ENCODE data around the gene VPS35L.
A peak's percentile ranks its signal among the peaks of the same experiment; 100 is the strongest.

VPS35L gene

DNA sequence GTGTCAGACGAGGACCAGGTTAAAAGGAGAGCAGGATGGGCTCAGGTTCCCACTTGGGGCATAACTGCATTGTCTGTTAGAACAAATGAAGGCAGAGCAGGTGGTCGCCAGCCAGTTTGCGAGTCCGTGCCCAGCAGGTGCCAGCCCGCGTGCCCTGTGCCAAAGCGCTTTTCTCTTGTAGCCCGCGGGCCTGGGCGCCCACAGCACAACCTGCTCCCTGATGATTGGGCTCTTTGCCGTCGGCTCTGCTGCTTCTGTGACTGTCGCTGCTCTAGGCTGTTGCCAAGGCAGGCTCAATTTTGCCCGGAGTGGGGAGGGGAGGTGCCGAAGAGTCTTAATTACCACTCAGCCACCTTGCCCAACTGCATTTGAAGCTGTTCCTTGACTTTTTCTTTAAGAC, 141.5 kb downstream of the VPS35L start:
- DNase-seq = no peak

DNA sequence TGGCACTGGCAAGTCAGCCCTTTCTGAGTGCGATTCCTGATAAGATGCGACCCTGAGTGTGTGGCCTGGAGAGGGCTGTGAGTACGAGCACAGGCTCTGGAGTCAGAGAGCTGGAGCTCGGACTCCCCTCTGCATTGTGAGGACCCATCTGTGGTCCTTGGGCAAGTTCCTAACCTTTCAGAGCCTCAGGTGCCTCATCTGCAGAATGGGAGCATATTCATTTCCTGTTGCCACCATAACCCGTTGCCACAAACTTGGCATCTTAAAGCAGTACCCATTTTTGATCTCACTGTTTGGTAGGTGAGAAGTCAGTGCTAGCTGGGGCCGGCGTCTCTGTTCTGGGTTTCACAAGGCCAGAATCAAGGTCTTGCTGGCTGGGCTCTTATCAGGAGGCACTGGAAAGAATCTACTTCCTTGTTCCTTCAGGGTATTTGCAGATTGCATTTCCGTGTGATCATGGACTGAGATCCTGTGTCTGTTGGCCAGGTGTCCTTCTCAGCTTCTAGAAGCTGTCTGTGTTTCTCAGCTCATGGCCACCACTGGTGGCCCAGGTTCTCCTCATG, 142.3 kb downstream of the VPS35L start:
- no peak for DNase-seq

DNA sequence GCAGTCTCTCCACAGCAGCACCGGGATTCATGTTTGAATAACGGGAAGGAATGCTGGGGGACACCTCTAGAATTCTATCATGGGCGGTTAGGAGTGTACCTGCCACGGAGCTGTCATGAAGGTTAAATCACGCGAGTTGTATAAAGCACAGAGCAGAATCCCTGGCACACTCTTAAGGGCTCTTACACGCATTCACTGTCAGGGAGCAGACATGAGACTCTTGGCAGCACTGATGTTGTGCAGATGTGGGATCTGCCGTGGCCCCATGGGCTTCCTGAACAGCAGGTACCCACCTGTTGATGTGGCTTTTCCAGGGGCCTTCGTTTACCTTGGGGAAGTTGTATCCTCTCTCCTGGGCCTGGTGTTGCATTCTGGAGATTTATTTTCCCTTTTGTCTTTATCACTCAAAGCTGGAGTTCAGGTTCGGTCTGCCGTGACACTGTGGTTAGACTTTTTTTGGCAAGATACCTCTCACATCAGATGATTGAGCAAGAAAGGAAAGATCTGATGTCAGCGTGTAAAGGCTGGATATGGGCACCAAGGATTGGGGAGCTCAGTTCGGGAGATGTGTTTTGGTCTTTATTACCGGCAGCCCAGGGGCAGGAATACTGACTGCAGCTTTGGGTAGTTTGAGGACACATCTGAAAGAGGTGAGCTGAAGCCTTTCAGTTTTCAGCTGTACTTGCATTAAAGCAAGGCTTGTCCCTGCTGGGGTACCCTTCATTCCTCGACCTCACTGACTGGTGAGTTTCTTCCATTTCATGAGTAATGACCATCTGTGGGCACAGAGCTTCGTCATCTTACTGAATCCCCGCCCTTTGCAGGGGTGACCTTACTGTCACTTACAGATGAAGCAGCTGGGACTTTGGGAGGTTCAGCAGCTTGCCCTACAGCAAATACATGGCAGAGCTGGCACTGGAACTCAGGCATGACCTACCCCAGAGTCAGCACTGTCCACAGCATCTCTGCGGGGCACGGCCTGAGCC, 143.3 kb downstream of the VPS35L start:
- DNase-seq = no peak

DNA sequence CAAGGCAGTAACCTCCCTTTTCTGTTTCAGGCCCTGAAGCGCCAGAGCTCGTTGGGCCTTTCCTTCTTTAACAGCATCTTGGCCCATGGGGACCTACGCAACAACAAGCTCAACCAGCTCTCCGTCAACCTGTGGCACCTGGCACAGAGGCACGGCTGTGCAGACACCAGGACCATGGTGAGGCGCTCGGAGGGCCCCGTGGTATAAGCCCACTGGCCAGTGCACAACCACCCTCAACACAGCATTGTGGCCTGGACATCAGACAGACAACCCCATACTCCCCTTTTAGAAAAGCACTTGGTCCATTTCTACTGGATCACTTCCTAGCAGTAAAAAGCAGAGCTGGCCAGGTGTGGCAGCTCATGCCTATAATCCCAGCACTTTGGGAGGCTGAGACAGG, 144.0 kb downstream of the VPS35L start:
- DNase-seq = no peak

DNA sequence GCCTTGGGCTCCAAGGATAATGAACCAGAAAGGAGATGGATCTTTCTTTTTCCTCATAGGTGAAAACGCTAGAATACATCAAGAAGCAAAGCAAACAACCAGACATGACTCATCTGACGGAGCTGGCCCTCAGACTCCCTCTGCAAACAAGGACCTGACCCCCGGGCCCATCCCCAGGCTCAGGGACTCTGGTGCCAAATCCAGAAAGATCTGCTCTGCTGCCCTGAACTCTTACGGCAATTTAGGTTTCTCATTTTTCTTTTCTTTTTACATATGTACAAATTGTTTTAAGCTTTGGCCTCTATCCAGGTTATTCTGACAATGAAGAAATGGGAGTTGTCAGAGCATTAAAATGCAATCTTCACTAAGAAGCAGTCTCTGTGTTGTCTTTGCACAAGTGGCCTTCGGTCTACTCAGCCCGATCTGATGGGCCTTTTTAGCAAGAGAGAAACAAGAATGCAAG, 144.8 kb downstream of the VPS35L start:
- no peak for DNase-seq

DNA sequence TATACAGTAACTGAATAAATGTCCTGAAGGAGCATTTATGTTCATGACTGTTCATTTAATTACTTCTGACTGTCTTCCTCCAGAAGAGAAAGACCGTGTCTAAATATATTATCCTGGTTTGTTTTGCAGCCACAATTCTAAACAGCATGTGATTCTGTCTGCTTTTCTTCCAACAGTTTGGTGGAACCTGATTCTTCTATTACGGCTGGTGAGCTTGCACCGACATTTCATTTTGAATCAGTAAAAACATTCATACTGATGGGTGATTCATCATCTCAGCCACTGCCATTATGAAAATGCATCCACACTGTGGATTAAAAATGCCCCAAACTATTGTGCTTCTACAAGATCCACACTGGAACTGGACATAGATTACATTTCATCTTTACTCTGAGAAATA, 145.6 kb downstream of the VPS35L start:
- no peak for DNase-seq

DNA sequence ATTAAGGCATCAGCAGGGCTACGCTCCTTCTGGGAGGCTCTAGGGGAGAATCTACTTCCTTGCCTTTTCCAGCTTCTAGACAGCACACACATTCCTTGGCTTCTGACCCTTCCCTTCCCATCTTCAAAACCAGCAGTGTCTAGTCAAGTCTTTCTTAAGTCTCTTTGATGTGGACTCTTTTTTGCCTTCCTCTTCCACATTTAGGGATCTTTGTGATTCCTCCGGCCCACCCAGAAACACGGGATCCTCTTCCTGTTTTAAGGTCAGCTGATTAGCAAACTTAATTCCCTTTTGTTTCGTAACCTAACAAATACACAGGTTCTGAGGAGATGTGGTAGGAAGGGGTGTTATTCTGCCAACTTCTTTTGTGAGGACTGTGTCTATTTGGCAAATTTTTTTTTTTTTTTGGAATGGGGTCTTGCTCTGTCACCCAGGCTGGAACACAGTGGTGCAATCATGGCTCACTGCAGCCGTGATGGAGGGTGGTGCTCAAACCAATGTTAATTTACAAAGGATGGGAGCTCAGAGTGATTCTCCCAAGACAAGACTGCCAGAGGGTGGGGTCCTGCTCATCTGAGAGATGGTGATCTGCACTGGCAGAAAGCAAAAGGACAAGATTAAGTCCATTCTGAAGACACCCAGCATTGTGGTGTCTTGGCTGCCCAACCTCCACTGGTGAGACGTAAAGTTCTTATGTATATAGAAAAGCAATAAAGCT, 147.8 kb downstream of the VPS35L start:
- DNase-seq = peak; percentile 38

DNA sequence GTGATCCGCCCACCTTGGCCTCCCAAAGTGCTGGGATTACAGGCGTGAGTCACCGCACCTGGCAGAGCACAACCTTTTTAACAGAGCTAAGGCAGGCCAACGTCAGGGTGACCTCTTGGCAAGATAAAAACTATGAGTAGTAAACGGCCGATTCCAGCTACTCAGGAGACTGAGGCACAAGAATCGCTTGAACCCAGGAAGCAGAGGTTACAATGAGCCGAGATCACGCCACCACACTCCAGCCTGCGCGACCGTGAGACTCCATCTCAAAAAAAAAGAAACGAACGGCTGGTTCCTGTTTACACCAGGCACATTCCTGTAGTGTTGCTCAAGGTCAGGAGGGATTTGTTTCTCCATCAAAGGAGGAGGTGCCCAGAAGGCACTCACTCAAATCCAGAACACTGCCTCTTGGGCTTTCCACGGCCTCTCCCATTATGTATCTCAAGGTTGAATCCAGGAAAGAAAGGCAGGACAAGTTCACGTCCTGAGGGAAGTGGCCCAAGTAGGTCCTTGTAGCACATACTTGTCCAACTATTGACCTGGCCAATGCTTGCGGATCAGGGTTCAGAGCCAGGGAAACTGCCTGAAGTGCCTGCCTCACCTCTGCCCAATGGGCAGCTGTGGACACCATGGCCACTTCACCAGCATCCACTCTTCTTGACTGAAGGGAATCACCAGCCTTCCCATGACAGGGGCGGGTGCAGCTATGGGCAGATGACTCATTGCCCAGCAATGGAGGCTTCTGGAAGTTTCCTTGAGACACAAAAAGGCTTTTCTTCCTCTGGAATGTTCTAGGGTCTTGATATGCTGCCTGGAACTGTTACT, 149.0 kb downstream of the VPS35L start:
- DNase-seq = no peak

DNA sequence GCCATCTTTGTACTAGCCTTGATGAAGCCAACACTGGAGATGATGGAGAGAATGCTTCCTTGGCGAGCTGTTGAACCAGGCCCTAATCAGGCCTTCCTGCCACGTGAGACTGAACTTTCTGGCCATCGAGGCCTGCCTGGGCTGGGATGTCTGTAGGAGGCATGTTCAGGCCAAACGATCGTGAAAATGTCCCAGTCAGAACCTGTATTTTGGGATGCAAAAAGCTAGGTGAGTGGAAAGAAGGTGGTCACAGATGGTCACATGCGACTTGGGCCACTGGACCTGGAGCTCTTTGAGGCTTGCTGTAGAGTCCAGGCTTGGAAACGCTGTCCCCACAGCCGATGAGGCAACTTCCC, 149.6 kb downstream of the VPS35L start:
- no peak for DNase-seq

DNA sequence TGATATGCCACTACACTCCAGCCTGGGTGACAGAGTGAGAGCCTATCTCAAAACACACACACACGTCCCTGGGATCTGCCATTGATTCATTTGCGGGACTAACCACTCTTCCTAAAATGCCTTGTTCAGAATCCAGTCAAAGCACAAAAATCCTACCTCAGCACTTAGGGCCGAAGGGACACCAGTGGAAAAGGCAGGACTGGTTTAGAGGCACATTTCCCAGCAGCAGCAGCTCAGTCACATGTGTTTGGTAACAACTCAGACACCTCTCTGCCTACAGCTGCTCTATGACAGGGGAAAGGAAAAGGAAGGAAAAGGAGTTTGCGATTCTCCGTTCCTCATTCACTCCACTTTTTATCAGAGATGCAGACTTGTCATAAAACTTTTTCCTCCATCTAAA, 150.3 kb downstream of the VPS35L start:
- DNase-seq = no peak

DNA sequence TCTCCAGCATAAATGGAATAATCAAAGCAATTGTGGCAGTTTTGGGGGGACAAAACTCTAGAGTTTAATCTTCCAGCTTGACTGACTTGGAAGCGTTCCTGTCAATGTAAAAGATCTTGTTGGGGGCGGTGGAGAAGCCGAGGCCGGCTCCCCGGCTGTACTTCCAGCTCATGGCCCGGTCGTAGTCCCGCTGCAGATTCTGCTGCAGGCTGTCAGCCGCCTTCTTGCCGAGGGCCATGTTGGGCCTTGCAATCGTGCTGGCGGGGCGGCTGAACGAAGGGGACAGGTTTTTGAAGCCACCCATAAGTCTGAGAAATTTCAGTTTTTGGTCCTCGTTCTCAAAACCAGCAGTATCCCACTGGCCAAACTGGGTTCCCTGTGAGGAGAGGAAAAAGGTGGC, 151.3 kb downstream of the VPS35L start:
- DNase-seq = no peak

DNA sequence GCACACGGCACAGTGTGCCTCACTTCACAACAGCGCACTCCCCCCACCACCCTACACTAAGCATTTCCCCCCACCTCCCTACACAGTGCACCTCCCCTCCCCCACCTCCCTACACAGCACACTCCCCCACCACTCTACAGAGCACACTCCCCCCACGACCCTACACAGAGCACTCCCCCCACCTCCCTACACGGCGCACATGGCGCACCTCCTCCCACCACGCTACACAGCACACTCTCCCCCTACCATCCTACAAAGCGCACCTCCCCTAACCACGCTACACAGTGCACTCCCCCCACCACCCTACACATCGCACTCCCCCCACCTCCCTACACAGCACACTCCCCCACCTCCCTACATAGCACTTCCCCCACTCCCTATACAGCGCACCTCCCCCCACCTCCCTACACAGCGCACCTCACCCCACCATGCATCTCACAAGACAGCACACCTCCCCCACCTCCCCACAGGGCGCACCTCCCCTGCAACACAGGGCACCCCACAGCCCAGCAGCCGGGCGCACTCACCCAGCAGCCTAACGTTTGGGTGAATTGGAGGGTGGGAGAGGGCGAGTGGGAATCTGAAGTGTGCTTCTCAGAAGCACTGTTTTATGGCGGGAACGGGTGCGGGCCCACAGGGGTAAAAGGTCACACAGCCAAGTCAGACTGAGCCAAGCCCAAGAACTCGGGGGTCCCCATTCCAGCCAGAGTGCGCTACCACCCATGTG, 152.2 kb downstream of the VPS35L start:
- no peak for DNase-seq

DNA sequence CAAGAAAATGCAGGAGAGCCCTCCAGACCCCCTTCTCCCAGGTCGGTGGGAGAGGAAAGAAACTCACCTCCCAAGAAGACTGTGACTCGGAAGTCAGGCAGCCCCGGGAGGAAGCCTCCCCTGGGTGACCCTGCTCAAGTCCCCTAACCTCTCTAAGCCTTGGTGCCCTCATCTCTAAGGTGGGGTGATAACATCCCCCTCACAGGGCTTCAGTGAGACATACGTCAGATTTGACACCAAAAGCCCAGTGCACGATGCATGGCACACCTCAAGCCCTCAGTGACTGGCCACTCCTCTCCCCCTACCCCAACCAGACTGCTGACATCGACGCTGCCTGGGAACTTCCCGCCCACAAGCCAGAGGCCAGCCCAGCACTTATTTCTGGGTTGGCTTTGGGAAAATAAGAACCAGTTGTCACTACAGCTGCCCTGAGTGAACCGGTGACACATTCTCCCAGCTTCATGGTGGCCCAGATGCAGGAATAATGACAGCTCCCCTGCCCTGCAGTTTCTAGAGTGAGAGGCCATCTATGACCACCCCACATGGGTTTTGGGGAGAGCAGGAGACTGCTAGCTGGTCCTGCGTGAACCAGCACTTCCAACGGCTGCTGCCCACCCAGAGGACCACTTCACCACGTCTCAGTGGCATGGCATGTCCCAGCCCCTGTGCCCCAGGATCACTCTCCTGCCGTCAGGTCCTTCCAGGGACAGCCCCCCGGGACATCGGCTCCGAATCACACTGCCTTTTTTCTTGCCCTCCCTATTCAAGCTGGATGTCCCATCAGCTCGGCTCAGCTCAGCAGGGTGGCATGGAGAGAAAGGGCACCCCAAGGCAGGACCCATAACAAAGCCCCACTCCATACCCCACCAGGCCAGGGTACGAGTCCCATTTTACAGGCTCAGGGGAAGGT, 153.0 kb downstream of the VPS35L start:
- no peak for DNase-seq

DNA sequence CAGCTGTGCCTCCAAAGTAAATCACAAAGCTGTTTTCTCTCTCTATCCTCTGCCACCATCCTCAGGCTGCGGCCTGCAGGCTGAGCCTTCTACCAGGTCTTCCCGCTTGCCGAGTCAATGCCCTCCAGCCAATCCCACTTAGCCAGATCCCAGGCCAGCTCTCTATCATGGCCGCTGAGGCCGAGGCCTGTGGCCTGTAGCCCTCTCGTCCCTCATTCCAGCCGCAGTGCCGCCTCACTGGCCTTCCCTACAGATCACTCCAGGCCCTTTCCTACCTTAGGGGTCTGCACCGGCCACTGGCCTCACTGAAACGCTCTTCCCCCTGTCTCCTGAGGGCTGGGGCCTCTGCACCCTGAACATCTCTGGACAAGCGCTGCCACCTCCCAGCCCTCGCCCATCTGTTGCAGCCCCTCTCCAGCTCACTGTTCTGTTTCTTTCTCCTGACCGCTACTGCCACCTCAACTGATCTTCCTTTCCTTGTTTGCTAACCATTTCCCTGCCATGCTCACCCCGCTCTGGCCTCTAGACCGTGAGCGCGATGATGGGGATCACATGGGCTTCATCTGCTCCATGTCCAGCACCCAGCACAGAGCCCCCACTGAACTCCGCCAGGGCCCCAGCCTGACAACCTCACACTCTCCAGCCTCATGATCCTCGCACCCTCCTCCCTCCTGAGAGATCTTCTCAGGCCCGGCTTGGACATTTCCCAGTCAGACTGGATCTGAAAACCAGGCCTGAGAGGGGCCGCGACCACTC, 154.1 kb downstream of the VPS35L start:
- no peak for DNase-seq

DNA sequence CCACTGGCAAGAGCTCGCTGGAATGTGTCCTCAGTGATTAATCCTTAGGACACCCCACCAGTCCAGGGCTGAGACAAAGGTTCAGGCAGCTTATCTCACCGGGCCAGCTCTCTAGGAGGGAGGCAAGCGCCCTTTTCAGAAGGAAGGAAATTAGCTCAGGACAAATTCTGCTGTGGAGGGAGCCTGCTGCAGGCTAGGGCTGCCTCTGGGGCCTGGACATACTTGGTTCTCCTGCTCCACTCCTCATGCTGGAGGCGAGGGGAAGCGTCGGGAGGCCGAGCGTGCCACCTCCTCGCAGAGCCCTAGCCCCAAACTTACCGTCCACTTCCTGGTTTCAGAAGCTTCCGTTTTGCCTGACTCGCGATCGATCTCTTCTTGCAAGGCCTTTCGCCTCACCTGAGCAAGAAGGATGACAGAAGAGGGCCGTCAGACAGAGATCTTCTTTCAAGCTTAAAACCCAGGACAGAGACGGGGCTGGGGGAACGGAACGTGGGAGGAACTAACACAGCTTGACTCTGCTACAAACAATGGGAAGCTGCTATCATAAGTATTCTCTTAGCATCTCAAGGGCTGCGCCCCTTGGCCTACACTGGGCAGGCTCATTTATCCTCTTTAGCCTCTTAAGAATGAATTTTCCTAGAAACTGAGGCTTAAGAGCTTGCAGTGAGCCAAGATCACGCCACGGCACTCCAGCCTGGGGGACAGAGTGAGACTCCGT, 154.8 kb downstream of the VPS35L start:
- DNase-seq = no peak

DNA sequence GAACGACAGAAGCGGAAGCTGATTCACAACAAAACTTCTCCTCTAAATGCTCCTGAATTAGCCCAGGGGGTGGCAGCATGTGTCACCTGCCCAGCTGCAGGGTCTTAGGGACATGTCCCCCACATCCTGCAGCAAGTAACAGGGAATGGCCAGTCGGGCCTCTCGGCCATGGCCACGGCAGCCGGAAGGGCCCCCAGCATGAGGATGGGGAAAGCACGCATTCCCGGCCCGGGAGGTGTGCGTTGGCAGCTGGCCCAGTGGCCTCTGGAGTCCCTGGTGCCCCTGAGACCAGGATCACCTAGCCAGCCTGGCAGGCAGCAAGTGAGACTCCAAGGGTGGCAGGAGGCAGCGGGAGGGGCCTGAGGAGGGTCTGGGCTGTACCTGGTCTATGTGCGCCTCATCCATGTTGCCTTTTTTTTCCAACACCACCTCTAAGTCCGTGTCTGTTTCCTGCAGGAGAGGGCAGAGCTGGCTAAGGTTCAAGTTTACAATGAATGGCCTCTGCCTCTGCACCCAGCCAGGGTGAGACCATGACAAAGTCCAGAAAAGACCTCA, 155.6 kb downstream of the VPS35L start:
- DNase-seq = no peak

DNA sequence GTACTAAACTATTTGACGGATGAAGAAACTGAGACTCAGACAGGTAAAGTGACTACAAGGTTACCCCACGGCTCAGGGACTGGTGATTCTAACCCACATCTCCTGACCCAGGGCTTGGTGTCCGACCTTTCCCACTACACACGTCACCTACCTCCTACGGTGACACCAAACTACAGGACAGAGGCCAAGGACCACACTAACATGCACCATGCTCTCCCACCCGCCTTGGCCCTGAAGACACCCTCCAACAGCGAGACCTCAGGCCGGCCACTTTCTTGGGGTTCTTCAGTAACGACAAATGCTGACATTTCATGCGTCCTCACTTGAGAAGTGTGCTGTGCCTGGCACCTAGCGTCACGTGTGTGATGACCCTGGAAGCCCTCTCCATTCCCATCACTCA, 156.1 kb downstream of the VPS35L start:
- no peak for DNase-seq

DNA sequence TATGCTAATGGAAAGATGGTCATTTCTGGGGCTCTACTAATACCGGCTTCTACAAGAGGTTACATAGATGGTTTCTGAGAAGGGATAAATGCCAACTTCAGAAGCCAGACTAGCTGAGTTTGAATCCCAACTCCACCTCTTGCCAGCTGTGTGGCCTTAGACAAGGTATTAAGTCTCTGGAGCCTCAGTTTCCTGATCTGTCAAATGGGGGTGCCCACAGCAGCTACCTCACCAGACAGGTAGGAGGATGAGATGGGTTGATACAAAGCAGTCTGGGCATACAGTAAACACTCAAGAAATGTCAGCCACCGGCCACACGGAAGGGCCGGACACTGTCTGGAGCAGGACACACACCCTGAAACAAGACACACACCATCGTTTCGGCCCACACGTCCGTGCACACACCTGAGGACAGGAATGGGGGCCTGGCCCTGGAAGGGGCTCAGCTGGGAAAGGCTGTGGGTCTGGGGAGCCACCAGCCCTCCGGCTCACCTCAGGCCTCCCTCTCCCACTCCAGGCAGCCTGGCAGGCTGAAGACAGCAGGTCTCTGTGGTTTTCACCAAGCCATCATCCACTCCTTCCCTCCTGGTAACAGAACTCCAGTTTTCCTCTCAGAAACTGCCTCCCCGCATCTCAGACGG, 157.0 kb downstream of the VPS35L start:
- DNase-seq = no peak

DNA sequence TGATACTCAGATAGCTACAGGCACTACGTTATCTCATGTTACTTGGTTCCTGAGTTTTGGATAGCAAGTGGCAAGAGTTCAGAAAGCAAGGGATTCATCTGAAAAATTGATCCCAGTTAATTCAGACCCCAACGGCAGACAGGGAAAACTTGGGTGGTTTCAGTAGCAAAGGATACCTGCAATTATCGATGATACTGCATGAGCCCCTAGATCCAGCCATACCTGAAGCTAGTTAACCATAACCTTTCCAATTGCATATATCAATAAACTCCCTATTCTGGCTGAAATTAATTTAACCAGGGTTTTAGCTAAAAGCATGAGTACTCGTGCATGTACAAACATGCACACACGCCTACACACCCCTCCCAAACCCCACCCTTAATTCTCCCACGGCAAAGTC, 158.2 kb downstream of the VPS35L start:
- no peak for DNase-seq

Measured in suppressor macrophage treated with lipopolysaccharide for 4 hours (primary cell).